NCI-H128 (cell line): ENCODE data around the gene ZNF598.

Source experiments
- DNase-seq: peaks from one replicate; lab custom pipeline; 2025; ENCODE audit not compliant: unreplicated experiment; lab: John Stamatoyannopoulos, UW

ZNF598 gene

DNA sequence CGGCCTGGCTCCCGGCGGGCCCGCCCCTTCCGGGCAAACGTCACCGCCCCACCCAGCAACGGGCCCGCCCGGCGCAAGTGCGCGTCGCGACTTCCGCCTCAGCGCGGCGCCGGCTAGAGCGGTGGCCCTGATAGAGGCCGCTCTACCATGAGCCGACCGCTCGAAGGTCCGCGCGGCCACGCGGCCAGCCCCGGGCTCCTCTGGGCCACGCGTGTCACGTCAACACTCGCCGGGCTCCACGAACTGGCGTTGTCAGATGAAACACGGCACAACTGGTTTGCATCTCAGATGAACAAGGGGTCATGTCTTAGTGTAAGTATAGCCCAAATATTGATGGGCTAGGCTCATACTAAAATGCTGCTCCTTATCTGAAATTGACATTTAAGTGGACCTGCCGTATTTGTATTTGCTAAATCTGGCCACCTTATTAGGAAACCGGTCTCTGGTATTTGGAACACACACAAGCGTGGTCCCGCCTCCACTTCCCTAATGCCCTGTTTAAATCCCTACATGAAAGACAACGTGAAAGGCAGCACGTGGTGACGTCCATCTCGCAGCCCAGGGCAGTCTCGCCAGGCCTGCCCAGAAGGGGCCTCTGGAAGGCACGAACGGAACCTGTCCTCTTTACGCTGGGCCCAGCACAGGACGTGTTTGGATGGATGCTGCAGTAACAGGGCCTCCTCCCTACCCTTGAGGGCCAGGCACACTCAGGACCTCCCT, at the start of gene ZNF598:
ZNF598 (minus strand) TSS at position 31 of the 720 bp plus-strand sequence.
- DNase-seq: no peak

DNA sequence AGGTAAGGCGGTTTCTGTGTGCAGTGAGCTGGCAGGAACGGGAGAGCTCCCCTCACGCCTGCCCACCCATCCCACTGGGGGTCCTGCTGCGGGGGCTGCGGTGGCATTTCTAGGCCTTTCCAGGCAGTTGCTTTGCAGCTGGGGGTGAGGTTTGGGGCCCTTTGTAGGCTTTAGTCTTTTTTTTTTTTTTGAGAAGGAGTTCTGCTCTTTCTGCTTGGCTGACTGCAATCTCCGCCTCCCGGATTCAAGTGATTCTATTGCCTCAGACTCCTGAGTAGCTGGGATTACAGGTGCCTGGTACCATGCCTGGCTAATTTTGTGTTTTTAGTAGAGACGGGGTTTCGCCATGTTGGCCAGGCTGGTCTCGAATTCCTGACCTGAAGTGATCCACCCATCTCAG, 49.3 kb upstream of the ZNF598 start:
- no peak for DNase-seq

DNA sequence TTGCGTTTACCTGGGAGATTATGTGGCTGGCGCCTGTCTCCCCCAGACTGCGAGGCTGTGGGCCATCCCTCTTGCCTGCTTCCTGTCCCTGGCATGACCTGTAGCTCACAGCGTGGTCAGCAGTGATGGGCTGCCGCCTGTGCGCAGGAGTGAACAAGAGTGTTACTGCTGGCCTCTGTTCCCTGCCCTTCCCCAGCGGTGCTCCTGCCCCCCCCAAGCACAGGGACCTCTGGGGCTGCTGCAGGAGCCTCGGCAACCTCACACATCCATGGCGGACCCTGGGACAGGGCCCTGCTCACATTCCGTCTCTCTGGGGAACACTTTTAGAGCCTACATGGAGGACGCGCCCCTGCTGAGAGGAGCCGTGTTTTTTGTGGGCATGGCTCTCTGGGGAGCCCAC, 48.8 kb upstream of the ZNF598 start:
- DNase-seq: no peak

DNA sequence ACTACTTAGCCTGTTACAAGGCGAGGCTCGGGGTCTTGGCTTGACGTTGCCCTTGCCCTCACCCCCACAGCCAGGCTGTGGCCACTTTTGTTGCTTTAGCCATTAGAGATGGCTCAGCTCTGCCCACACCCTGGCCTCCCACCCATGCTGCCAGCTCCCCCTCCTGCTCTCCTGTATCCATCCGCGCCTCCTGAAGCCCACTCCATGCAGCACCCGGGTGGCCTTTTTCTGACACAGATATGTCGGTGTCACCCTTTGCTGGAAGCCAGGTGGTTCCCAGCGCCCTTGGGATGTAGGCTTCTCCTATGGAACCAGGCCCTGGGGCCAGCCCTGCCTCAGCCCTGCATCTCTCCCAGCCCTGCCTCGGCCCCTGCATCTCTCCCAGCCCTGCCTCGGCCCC, 47.8 kb upstream of the ZNF598 start:
- DNase-seq: no peak

DNA sequence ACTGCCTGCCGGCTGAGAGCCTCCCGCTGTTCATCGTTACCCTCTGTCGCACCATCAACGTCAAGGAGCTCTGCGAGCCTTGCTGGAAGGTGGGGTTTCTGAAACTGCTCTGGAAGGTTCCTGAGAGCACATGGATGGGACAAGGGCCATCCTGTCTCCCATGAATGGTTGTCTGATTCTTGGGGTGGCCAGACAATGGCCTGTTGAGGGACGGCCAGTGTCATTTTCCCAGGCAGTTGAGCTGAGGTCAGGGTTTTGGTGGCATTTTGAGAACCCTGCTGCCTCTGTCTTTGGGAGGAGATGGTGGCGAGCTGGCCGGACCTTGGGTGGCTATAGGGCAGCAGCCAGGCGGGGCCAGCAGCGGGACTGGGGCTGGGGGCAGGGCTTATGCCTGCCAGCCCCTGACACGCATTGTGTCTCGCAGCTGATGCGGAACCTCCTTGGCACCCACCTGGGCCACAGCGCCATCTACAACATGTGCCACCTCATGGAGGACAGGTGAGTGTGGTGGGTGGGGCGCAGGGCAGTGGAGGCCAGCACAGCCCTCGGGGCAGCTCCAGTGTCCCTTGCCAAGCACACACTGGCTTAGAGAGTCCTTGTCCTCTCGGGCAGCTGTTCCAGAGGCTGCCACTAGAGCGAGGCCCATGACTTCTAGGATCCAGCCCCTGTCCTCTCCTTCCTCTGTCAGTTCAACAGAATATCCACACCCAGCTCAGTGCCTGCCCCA, 47.2 kb upstream of the ZNF598 start:
- DNase-seq: no peak

DNA sequence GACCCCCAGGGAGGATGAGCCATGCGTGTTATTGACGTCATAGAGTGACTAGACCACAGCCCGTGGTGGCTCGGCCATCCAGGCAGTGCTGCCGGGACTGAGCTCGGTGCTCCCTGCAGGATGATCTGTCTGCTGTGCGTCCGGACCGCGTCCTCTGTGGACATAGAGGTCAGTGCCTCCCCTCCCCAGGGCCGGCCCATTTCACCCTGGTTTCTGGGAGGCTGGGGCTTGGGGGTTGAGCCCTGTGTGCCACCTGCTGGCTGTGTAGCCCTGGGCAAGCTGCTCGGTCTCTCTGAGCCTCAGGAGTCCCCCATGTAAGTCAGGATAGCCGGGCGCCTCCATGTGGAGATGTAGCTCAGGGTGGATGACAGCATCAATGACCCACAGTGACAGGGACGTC, 46.5 kb upstream of the ZNF598 start:
- DNase-seq: no peak

DNA sequence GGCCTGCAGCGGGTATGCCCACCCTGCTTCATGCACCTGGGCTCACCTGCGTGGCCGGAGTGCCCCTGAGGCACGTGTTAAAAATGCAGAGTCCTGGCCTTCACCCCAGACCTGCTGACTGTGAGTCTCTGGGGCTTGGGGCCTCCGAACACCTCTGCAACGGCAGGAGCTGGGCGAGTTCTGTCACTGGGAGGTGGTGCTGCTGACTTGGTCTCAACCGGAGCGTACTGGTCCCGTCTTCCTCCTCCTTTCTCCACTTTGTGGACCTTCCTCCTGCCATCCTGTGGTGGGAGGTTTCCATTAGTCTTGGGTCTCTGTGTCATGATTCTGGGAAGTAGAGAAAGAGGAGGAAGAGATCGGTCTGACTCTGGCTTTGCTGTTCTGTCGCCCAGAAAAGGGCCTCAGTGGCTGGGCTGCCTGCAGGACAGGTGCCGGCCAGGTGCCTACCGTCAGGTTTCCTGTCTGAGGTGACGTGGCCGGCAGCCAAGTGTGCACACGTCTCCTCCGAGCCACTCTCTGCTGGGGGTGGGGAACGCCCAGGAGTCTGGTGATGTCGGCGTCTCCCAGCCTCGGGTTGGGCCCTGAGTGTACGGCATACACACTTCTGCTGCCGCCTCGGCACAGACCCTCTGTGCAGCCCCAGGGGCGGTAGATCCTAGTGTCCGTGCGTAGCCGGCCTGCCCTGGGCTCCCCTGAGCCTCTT, 45.1 kb upstream of the ZNF598 start:
- peak; percentile 55 for DNase-seq

DNA sequence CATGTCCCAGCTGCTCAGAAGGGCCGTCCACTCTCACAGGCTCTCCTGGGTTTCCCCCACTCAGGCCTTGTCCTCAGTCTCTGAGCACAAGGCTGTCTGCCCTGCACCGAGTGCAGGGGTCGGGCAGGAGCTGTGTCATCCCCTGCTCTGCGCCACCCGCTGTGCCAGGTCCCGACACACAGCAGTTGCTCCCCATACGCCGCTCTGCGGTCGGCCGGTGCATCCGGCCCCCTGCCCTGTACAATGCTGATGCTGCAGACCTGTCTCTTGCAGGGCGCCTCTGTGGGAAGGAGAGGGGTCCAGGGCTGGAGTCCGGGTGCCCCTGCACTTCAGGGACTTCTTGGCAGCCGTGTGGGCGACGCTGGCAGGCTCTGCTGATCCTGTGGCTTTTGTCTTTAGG, 44.3 kb upstream of the ZNF598 start:
- no peak for DNase-seq

DNA sequence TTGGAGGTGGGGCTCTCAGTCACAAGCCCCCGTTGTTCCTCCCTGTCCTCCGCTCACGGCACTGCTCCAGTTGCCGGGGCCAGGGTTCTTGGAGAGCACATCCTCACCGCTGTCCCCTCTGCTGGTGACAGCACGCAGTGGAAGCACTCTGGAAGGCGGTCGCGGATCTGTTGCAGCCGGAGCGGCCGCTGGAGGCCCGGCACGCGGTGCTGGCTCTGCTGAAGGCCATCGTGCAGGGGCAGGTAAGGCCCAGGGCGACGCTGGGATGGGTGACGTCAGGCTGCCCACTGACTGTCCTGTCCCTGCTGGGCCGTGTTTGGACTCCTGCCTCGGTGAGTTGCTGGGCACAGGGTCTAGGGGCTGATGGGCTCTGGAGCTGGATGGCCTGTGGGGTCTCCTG, 43.6 kb upstream of the ZNF598 start:
- DNase-seq: no peak

DNA sequence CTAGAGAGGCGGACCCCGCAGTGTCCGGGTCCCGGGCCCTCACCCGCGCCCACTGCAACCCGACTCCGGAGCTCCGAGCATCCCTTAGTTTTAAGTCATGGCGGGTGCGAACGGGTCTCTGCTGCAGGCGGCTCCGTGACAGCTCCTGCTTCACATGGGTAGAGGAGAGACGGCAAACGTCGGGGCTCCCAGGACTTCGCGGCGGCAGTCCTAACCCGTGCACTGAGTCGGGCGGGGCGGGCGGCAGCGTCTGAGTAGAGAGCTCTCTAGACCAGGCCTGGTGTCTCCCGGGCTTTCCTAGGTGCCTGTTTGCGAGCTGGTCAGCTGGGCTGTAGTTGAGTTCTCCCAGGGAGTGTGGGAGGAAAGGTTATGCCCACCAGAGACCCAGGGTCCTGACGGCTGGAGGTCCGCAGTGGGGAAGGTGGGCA, 38.5 kb upstream of the ZNF598 start:
- no peak for DNase-seq

DNA sequence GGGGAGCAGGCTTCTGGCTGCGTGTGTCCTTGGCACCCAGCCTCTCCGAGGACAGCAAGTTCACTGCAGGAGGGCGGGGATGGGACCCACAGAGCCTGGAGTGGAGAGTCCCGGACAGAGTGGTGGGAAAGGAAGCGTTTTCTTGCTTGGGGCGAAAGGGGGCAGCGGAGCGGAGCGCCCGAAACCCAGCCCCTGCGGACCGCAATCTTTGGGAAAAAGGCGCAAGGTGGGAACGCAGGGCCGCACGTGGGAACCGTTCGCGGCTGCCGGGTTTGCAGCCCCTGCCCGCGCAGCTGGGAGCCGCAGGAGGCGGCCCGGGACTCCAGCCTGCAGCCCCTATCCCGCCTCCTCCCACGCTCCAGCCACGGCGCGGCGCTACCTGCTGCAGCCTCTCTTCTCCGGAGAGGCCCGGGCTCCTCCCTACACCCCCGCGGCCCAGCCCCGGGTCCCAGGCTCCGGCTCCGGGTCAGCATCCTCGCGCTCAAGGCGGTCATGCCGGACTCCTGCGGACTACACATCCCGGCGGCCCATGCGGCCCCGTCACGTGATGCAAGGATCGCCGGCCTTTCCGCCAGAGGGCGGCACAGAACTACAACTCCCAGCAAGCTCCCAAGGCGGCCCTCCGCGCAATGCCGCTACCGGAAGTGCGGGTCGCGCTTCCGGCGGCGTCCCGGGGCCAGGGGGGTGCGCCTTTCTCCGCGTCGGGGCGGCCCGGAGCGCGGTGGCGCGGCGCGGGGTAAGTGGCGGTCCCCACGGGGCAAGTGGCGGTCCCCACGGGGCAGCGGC, 37.9 kb upstream of the ZNF598 start, which contains the start of the genes NTHL1 and TSC2:
NTHL1 (minus strand) TSS at position 505 of the 786 bp plus-strand sequence; CDS start at position 494, 11 bp downstream.
TSC2 (plus strand) TSS at position 656 of the 786 bp plus-strand sequence. CDS start 631 bp downstream, outside the sequence.
- DNase-seq: peak; percentile 61

DNA sequence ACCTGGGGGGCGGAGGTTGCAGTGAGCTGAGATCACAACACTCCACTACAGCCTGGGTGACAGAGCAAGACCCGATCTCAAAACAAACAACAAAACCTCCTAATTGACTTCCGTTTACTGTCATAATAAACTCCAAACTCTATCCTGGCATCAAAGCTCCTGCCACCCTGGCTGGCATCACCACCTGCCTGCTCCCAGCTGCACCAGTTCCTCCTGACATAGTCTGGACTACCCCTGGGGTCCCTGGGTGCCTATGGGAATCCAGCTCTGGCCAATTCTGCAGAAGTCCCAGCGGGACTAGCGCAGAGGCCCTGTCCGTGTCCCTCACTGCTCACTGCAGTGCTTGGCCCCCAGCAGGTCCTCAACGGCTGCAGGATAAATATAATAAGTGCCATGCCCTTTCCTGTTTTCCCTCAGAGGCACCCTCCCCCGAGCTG, 37.3 kb upstream of the ZNF598 start:
- no peak for DNase-seq

DNA sequence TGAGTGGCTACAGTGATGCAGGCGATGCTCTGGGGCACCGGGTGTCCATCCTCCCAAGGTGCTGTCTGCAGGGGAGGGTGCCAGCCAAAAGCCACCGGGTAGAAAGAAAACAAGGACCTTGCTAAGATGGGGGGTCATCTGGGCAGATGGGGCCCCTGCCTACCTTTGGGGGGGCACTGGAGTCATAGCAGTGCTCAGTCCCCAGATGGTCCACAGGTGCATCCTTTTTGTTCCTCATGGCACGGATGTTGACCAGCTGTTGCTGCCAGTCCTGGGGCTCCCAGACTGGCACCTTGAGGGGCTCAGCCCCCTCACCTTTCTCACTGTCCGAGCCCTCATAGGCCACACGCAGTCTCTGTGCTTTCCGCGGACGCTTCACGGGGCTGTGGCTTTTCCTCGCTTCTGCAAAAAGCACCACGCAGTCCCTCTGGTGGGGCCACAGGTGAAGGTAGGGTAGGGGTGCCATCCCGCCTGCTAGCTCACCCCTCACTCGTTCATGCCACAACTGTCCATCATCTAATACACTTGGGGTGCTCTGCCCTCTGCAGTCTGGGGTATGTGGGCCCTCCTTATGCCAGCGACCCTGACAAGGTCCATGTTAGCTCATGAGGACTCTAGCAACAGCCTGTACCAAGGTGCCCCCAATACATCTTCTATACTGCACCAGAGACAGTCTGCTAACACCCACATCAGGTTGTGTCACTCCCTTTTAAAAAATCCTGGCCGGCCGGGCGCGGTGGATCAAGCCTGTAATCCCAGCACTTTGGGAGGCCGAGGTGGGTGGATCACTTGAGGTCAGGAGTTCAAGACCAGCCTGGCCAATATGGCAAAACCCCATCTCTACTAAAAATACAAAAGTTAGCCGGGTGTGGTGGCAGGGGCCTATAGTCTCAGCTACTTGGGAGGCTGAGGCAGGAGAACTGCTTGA, 36.6 kb upstream of the ZNF598 start:
- DNase-seq: no peak

DNA sequence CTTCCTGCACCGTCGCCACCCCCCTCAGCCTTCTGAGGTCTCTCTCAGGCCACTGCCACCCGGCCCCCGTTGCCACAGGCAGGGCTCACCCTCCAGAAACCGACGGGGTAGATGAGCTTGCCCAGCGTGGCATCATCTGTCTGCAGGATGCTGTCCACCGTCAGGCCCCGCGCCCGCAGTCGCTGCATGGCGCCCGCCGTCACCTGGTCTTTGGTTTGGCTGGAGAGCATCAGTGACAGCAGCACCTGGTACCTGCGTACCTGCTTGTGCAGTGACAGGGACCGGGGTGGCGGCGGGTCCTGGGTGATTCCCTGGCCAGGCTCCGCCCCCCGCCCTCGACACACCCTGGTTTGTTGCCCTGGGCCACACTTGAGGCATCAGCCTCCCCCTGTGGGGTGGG, 34.9 kb upstream of the ZNF598 start:
- no peak for DNase-seq

DNA sequence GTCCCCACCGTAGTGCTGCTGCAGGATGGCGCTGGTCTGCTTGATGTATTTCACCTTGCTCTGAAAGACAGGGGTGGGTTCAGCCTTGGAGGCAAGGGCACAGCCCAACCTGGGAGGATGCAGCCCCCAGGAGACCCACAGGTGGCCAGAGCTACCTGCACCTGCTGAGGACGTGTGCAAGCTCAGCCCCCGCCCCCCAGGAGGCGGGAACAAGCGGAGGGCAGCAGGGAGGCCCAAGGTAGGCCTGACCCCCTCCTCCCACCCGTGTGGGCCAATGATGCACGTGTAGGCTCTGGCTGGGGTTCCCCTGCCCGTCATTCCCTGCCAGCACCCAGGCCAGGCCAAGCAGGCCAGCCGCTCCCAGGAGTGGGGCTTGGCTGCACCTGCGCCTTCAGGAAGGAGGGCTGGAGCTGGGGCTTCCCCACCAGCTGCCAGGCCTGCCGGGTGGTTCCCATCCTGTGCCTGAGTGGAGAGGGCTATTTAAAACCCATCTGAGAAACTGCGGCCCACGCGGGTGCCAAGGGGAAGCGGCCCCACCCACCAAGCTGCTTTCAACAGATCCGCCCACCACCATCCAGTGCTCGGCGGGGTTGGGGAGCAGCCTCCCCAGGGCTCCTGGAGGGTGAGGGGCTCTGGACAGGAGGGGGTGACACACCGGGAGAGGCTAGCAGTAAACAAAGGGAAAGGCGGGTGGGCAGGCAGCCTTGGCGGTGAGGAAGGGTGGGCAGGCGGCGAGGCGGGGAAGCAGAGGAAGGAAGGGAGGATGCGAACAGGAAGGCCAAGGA, 34.2 kb upstream of the ZNF598 start:
- no peak for DNase-seq

DNA sequence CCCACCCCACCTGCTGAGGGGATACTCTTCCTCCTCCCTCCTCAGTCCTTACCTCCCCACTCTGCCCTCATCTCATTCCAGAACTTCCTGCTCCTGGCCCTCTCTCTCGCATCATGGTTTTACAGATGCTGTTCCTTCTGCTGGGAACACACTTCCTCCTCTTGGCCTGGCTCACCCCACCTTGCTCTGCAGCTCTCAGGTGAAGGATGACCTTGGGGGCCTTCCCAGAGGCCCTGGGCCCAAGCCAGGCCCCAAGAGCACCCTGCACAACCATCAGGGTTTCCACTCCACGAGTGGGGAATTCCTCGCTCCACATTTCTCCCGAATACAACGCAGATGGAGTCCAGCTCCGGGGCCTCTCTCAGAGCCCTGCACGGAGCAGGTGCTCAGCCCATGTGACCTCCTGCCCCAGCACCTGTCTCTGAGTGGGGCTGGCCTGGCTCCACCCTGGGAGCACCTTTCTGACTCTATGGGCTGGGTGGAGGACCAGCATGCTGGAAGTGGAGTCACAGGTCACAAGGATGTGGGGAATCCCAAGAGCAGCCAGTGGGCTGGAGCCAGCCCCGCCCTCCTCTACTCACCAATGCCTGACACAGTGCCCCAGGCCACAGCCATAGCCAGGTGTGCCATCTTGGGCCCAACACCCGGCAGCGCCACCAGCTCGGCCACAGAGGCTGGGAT, 33.5 kb upstream of the ZNF598 start:
- DNase-seq: no peak

DNA sequence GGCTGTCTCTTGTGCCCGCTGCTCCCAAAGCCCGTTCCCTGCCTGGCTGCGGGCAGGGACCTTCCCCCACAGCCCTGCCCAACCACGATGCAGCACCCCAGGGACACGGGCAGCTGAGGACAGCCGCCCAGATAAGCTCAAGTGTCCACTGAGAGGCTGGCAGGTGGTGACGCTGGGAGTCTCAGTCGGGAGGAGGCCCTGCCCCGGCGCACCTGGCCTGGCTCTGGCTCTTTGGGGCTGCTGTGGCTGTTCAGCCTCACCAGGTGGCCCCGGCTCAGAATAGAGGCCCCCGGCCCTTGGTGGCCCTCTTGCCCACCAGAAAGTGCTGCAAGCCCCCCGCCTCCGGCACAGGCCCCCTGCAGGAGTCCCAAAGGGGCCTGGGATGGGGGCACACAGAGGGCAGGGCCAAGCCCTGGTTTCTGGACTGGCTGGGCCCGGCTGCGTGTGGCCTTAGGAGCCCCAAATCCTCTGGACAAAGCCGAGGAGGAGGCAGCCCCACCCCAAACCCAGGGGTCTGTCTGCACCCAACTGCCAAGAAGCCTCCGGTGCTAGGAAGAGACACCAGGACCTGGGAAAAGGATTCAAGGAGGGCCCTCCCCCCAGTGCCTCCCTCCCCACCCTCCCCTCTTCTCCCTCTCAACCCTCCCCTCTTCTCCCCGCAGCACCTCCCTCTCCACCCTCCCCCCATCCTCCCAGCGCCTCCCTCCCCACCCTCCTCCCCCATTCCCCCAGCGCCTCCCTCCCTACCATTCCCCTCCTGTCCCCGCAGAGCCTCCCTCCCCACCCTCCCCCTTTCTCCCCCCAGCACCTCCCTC, 32.8 kb upstream of the ZNF598 start:
- DNase-seq: peak; percentile 48
